D341Med (cell line): Measurements from ENCODE around the gene LRIG1.

ENCODE experiments used
- DNase-seq: peaks from one replicate; pipeline ENCODE4 v3.0.0; 2012; ENCODE audit warnings: low spot score

The LRIG1 gene

DNA sequence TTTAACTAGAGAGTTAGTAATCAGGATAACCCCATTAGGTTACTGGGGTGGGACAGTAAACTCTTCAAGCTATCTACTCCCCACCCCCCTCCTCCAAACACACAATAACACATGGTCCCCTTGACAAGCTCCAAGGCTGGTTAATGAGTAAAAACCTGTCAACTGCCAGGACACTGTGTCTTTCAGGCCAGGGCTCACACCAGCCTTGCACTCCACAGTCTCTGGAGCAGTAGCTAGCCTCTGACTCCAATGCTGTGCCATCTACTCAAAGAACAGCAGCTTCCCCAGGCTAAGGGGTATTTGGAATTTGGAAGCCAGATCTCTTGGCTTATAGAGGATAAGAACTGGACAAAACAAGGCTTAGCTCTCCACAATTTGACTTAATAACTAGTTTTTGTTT lies 115.8 kb downstream of the LRIG1 start:
- DNase-seq, result no peak

DNA sequence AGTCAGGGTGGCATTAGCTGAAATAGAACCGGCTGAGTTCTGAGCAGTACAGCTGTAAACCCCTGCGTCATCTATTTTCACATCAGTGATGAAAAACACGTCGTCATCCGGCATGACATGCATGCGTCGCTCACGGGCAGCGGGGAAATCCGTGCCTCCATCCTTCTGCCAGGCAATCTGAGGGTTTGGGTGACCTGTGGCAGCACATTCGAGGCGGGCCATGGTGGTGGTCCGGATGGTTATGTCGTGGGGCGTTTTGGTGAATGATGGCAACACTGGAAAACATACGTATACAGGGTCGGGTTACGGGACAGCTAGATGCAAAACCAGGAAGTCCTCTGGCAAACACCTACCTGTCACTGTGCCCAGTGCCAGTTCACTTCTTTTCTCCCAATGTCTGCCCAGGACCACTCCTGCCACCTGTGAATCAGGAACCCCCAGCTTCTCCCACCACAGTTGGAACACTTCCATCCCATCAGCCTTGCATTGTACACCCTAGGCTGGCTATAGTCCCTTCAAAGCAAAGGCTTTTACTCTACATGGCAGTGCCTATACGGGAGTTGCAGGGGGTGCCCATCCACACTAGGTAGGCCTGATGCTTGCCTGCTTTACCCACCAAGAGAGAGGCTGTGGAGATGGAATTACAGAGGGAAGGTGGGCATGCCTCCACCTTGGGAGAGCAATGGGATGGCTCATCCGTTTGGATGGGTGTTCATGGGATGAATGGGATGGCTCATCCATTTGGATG lies 116.7 kb downstream of the LRIG1 start:
- no peak for DNase-seq

DNA sequence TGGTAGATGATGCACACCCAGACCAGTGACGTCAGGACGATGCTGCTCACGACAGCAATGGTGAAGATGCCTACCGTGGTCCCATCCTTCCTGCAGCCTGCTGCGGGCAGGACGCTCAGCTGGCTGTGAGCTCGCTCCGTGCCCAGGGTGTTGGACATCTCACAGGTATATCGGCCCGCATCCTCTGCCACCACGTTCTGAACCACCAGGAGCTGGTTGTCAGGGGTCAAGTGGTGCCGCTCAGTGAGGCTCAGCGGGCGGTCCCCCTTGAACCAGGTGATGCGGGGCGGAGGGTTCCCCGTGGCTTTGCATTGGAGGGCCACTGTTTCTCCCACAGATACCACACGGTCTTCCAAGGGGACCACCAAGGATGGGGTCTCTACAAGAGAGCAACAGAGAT lies 117.8 kb downstream of the LRIG1 start:
- no peak for DNase-seq

DNA sequence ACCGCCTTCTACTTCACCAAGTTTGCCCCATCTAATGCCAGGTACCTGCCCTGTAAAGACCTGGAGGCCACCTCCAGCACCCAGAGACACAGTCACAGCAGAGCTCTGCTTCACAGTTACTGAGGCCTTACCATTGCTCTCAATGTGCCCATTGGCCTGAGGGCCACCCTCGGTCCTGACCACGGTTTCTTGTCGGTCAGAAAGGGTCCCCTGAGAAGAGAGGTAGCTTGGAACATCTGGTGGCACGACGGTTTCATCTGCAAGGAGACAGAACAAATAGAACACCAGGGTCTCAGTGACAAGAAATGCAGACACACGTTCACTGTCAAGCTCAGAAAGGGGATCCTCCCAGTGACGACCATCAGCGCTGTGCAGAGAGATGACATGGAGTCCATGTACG lies 118.7 kb downstream of the LRIG1 start:
- no peak for DNase-seq

DNA sequence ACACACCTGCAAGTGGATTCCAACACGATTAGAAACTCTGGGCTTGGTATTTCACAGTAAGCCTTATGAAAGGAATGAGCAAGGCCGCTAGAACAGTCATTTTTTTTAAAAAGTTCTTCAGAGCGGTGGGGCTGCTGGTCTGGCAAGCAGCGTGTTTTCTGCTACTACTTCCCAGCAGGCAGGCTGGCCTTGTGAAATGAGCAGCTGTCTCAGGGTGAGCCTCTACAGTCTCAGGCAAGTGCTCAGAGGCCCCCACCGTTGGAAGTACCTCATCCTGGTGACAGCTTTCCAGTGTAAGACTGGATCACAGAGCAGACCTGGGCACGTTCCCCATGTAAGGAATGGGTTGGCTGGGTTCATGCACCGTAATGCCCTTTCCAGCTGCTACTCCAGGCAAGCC lies 119.2 kb downstream of the LRIG1 start:
- DNase-seq, result no peak

DNA sequence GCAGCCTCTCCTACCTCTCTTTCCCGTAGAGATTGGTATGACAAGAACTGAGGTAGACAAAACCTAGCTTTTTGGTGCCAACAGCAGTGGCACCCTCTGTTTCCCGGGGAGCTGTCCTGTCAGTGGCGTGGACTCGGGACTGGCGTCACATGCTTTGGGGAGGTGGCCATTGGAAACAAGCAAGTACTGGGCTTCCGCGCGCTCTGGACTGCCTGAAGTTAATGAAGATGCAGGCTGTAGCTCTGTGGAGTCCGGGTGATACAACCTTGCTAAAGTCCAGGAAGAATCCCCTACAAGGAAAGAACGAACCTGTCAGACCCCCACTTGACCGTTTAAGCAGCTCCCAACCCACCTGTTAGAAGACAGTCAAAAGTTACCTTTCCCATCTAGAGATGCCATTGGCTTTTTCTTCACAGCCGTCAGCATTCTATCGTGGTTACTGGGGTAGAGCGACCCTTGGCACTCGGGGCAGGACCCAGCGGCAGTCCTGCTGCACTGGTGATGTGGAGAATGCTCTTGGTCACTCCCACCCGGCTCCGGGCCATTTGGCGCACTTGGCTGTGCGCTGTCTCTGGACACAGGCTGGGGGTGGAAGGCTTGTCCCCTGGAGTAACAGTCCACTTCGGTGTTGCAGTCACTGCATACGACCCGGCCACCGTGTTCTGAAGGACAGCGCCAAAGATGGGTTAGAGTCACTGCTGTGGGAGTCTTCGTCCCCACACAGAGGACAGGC lies 120.5 kb downstream of the LRIG1 start:
- no peak for DNase-seq

DNA sequence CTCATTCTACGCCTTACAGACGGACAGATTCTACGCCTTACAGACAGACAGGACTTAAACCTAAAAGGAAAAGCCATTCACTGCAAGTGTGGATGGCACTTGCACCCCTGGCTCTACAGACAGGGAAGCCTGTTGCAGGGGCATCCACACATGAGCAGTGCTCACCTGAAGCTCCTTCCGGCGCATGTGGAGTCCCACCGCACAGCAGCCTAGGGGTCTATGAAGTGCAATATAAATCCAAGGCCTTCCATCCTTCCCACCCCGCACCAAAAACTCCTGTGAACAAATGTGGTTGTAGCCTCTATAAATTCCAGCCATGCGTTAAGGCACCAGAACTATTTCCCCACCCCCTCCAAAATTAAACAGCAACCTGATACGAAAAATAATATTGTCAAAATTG lies 121.3 kb downstream of the LRIG1 start:
- no peak for DNase-seq

DNA sequence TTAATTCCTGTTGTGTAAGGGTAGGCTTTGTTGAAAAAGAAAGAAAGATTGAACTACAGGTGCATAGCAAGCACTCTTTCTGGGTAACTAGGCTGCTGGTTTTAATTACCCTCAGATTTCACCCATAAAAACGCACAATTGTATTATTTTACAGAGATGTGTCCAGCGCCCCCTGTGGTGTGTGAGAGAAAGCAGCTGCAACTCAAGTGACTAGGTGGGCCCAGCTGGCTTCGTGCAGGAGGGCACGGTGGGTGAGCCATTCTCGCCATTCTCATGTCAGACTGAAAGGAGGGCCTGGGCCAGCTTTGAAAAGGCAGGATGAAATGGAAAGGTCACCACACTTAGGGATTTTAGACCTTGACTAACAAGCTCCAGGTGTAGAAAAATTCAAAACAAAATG lies 122.6 kb downstream of the LRIG1 start:
- peak; percentile 68 for DNase-seq

DNA sequence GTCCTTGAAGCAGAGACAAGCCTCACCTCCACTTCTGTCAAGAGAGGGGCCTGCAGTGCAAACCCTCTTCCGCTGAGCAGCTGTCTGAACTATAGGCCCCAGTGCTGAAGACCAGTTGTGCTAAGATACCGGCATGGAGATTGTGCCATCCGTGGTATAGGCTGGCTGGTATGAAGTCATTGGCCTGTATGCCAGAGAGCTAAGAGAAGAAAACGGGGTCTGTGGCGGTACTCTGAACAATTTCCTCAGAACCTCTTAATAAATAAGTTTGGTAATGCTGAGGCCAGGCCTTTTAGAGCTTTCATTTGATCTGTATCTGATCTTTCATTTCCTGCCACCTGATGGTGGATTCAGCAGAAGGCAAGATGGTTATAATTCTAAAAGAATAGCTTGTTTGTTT lies 123.0 kb downstream of the LRIG1 start:
- no peak for DNase-seq

DNA sequence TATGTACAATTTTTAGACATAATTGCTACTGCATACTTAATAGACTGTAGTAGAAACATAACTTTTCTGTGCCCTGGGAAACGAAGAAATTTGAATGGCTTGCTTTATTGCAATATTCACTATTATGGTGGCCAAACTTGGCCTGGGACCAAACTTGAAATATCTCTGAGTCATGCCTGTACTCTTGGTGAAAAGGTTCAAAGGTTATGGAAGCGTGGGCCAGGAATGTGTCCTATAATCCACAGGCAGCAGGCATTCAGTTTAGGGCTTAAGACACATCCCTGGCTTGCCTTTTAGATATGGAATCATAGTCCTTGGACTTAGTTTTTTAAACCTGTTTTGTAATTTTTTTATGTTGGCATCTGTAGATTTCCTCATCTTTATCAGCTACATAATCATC lies 124.3 kb downstream of the LRIG1 start:
- DNase-seq, result no peak

DNA sequence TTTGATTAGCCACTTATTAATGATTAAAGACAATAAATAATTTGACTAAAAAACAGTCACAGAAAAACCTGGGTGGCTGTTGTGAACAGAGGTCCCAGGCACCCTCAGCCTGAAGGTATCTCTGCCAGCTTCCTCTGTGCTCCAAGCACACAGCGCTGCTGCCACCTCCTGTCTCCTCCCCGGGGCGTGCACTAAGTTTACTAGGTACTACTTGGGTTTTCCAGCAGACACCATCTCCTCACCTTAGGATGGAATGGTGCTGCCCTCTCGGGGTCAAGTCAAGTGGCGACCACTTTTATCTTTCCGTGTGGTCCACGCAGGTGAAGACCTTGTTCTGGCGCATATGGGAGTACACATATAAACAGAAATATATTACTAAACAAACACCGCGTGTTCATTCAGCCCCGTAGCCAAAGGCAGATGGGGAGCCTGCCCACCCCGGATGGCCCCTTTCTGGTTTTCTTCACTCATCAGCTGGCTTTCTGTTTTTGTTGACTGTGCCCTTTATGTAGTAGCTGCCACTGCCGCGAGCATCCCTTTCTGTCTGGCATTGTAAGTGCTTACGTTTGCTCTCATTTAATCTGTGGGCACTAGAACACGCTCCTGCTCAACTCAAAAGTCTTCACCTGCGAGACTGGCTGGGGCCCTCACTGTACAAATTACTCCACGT lies 128.0 kb downstream of the LRIG1 start:
- DNase-seq, result peak; percentile 47

DNA sequence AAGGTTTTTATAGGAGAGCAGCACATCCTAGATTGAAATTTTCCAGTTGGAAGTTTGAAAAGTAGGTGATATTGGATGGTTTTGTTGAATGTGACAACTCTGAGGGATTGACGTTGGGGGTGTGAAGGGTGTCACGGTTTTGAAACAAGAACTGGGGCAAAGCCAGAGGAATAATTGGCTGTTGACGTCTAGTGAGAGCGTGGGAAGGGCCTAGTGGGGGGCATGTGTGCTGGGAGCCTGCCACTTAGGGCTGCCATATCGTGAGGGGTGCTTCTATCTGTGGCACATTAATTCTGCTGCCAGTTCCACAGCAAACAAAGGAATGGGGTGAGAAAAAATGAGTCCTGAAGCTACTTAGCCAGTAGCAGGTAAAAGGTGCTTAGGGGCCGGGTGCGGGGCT lies 129.4 kb downstream of the LRIG1 start:
- DNase-seq, result no peak

DNA sequence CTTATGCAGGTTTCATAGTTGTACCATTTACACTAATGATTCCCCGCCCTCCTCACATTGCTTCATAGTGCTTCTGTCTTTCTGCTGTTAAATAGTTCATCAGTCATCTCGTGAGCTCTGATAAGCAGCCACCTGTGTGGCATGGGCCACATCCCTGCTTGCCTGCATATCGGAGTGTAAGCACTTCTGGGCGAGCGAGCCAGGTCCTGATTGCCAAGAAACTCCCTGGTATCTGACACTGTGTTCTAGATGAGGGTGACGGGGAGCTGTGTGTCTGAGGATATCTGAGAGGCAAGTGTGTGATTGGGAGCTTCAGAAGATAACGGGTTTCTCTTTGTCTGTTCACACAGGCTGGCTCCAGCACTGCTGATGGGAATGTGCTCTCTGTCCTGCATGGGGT lies 130.6 kb downstream of the LRIG1 start:
- no peak for DNase-seq

DNA sequence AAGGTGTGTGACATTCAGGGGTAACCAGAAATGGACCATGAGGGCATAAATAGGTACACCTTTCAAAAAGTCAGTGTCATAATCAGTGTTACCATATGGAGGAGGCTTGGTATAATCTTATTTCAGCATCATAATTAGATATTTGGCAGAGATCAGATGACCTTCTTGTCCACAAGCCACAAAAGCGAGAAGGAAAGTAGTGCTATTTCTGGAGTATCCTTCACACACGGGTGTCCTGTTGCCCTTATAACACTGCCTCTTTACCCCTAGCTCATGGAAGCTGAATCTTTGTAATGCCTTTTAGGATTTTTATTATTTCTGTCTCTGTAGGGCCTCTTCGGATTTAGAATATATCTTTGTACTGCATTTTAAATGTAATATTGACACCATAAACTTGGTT lies 132.8 kb downstream of the LRIG1 start:
- no peak for DNase-seq

DNA sequence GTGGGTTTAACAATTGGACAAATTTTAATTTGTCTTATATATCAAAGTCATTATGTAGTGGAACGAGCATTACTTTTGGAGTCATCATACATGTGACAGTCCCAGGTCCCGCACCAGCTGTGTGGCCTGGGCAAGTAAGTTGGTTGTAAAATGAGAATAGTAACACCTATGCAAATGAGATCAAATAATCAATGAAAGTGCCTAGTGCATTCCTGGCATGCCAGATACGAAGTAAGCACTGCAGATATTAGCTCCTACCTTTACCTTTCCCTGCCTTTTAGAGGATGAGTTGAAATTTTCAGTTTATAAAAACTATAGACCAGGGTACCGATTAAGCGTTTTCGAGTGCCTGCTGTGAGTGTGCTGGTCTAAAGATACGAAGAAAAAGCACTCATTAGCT lies 134.1 kb downstream of the LRIG1 start:
- DNase-seq, result no peak

DNA sequence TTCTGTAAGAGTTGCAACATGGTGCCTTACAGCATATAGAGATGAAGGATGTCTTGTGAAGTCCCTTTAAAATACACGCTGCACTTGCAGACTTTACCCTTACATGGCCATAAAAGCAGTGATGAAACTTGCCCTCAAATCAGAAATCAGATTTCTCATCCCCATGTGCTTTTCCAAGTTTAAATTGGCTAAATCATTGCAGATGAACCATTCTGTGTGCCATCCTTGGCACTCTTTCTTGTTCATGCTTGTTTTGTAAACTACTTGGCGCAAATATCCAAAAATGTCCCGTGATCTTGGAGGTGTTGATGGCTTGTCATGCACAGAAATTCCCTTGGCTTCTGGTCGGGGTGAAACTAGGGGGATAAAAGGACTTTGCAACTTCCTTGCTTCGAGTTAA lies 135.7 kb downstream of the LRIG1 start:
- no peak for DNase-seq

DNA sequence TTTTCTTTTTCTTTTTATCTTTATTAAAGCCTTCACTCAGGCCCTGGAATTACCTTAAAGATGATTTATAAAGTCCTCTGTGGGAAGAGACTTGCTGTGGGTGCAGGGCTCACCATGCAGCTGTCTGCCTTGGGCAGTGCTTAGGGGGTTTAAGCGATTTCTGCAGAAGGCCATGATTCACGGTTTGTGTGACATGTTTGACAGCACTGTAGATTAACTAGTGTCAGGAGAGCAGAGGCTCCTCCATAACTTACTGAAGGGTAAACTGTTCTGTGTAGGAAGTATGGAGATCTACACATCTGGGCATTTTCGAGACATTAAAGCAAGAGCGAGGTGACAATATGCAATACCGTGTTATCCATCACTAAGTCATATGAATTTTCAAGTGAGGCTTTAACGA lies 137.7 kb downstream of the LRIG1 start:
- DNase-seq, result no peak

DNA sequence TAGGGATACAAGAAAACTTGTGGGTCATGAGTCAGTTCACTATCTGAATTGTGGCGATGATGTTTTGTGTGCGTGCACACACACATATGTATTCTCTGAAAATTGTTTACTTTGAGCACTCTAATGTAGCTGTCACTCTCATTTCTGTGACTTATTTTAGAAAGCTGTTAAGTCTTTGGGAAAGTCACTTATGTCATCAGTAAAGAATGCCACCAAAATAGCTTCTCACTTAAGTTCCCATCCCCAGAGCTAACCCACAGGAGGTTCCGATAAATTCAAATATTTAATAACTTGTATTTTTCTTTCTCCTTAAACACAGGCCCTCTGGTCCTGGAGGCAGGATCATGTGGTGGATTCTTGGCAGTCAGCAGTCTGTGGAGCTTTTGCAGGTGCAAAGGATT lies 138.3 kb downstream of the LRIG1 start:
- DNase-seq, result no peak

DNA sequence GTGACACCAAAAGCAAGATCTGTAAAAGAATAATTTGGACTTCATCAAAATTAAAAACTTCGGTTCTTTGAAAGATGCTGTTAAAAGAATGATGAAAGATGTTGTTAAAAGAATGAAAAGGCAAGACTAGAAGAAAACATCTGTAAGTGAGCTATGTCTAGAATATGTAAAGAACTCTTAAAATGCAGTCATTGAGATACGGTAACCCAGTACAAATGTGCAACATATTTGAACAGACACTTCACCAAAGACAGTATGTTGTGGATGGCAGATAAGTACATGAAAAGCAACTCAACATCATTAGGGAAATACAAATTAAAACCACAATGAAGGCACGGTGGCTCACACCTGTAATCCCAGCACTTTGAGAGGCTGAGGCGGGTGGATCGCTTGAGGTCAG lies 139.5 kb downstream of the LRIG1 start:
- no peak for DNase-seq

DNA sequence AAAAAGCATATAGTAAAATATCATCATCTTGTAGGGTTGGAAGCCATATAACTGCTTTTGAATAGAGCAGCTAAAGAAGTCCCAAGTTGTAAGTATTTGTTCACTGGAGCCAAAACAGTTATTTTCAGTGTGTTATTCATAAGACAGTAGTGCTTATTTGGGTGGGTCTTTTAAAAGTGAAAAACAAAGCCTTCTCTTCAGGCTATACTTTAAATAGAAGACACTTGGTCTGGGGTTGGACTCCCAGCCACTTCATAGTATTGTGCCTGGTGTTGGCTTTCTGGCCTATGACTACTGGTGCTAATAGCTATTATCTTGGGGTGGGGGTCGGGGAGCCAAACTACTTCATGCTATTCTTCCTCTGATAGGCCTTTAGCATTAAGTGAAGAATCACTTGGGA lies 144.8 kb downstream of the LRIG1 start:
- DNase-seq, result no peak

DNA sequence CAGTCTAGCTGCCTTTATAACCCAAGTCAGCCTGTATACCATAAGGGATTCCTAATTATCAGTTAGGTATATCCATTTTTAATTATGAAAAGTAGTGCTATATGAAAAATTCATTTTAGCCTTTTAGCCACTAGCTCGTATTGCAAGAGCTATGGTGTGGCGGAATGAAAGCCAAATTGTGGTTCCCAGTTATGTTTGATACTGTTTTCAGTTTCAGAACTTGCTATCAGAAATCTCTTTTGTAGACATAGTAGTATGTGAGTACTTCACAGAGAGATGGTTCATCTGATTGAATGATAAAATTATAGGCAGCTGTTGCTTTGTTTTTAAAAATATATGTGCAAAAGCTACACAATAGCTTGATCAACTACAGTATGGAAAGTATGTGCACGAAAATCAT lies 145.4 kb downstream of the LRIG1 start:
- no peak for DNase-seq

DNA sequence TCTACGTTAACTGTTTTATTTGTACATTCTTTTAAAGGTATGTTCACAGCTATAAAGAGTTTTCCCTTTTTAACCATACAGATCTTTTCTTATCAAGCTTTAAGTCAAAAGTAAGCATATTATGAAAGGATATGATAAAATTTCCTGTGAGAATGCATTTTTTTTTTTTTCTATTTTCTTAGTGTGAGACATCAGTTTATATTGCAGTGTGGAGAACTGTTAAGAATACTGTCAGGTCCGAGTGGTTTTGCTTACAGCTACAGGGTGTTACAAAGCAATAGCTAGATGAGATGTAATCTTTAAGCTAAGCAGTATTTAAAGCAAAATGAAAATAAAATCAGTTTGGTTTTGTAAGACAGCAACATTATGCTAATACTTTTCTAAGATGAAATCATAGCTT lies 146.8 kb downstream of the LRIG1 start:
- DNase-seq, result no peak

DNA sequence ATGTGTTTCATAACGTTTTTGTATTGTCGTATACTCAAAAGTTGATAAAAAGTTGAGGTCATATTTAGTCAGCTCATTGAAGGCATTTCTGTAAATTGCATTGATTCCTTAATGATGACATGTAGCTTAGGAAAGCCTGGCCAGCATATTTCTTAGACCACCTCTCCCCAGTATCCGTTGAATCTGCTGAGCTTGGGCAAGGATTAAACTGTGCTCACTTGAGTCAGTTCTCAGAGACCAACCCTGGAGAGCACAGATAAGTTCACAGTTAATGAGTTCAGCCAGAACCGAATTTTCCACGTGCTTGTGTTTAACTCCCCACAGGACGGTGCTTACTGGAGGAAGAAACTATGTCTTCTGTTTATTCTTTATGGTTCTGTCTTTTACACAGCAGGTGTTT lies 147.3 kb downstream of the LRIG1 start:
- DNase-seq, result no peak
